ENCODE results near the gene HRNR.

Gene HRNR

DNA sequence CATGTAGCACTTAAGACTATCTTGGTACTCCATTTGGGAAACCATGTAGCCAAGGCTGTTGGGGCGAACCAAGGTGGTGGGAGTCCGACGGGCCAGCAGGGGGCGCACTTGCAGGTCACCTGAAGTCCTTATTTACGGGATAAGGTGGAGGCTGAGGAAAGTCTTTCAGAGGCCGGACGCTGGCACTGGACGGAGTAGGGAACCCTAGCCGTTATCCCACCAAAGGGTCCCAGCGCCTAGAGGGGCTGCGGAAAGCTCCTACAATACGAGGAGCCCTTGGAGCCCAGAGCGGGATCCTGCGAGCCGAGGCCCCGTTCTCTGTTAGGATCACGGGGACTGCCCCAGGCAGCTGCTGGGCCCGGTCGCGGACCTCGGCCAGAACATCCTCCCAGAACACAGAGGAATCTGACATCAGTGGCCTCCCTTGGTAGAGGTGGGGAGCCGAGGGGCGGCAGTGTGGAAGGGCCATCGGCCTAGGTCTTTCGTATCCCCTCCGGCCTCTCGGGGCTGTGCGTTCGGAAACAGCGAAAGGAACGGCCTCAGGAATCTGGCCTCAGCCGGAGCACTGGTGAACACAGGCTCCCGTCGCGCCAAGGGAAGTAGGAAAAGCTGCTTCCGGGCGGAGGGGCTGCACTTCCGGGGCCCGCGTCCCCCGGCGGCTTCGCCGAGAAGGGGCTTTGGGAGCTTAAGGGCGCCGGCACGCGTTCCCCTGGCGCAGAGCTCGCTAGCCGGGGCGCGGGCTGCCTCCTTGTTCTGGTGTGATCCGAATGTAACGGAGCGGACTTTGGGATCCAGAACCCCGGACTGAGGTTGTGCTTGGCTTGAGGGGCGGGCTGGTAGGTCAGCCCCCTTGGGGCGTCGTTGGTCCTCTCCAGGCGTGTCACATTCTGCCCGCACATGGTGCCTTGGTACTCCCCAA is 35.1 kb downstream of the HRNR start:
- peak; percentile 66 for DNase-seq (ENCODE audit: low spot score)

DNA sequence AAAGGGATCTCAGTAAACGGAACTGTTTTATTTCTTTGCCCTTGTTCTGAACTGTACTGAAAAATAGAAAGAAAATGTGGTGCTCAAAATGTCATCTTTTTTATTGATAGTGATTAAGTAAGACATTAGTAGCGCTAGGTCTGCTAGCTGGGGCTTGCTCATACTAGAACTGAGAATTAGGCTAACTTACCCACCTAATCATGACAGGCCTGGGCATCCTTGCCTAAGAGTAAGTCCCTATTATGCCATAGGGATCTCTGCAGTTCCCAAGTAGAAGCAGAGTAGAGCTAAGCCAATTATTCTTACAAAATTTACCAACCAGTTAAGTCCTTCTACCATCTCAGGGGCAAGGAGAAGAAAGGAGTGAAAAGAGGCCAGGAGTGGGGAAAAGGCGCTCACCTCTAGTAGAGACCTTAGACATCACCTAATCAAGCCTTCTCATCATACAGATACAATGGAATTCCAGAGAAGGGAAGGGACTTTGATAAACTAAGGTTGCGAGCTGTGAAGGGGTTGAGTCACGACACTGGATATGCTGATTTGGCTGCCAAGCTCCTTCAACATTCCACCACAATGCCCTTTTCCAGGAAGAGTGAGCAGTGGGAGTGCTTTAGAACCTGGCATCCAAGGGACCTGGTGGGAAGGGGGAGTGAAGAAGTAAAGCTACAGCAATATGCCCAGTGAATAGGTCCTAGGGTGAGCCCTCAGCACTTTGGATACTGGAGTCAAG is 37.3 kb downstream of the HRNR start:
- no peak for DNase-seq (ENCODE audit: low spot score)

DNA sequence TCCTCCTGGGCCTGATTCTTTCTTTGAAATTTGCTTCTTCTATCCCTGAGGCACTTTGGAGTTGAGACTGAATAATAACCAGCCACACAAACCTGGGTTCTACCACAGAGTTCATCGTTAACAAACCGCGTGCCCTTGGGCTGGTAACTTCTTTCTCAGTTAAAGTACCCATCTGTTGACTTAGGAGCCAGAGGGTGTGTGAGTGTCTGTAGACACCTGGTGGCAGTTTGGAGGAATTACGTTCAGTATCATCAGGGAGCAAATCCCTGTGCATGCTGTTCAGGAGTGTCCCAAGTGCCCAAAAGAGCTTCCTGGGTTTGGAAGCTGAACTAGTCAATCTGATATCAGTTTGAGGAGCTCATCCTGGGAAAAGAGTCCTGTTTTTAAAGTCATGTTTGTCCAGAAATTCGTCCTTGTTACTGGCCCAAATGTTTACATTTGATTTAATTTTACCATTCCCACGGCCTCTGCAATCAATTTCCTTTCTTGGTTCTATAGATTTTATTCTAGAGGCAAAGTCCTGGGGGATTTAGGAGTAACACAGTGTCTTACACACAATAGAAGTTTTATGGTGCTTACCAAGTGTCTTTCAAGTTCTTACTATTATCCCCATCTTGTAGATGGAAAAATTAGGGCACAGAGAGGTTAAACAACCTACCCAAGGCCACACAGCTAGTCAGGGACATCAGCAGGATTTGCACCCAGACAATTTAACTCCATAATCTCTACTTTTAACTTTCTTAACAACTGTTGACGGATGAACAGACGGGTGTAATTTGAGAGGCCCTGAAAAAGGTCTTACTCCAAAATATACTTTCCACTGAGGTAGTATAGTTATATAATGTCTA is 38.2 kb downstream of the HRNR start:
- peak; percentile 31 for DNase-seq (ENCODE audit: low spot score)

DNA sequence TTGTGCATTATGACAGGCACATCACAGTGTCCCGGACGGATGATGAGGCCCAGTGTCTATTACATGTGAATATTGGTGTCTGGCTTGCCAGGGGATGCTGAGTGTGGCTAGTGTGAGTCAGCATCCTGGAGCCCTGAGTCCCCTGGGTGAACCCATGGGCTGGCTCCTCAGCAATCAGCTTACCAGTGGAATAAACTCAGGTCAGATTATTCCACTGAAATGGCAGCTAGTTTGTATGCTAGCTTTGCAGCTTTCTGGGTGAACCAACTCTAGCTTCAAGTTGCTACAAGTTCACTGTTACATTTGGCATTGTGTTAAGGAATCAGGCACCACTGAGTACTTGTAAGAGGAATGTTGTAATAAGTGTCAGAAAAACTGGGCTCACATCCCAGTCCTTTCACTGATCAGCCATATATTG is 41.0 kb downstream of the HRNR start:
- DNase-seq (ENCODE audit: low spot score) = no peak

DNA sequence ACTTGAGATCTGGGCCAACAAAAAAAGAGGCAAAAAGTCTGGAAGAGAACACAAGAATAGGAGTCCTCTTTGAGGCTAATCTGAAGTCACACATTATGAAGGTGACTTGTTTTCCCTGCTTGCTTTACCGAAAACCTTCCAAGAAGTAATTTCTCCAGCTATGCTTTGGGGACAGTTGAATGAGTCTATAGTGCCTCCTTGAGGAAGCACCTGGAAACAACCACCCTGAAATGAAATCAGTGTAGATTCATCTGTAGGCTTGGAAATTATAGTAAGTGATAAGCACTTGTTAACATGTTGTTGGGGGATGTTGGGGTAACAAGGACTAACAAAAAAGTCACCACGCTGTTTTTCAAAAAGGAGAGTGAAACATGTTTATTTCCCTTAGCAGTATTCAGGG is 41.6 kb downstream of the HRNR start:
- no peak for DNase-seq (ENCODE audit: low spot score)

DNA sequence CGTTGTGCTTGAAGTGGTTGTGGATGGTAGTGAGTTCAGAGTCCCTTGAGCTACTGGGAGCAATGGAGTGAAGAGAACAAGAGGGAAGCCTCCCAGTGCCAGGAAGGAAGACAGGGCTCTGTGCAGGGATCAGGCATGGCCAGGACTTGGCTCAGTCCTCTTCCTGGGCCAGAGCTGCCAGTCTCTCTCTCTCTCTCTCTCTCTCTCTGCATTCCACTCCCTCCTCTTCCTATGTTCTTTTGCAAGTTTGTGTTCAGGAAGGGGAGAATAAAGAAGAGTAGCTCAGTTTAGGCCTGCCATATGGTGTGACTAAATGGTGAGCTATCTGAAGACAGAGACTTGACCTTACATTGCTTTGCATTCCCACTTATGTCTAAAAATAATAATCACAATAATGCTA is 44.4 kb downstream of the HRNR start:
- DNase-seq (ENCODE audit: low spot score) = no peak

DNA sequence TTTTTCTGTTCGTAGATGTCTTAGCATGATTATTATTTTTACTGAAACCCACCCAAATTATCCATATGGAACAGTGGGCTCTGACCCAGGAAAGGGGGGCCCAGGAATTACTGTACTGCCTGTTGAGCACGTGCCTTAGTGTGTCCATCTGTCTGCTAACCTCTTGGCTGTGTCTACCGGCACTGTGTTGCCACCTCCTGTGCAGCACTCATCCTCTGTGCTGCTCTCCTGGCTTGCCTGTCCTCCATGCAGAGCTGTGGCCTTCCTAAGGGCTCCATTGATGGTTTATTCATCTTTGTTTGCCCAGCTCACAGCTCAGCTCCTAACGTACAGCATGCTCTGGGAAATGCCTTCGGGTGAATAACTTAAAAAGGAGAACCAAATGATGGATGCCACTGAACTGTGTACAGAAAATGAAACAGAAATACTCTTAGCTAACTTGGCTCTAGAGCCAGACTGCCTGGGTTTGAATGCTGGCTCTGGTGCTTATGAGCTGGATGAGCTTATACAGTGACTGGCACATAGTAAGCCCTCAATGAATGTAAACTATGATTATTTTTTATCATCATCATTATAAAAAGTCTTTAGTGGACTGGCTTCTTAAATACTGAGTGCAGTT is 53.6 kb downstream of the HRNR start:
- DNase-seq (ENCODE audit: low spot score) = no peak

DNA sequence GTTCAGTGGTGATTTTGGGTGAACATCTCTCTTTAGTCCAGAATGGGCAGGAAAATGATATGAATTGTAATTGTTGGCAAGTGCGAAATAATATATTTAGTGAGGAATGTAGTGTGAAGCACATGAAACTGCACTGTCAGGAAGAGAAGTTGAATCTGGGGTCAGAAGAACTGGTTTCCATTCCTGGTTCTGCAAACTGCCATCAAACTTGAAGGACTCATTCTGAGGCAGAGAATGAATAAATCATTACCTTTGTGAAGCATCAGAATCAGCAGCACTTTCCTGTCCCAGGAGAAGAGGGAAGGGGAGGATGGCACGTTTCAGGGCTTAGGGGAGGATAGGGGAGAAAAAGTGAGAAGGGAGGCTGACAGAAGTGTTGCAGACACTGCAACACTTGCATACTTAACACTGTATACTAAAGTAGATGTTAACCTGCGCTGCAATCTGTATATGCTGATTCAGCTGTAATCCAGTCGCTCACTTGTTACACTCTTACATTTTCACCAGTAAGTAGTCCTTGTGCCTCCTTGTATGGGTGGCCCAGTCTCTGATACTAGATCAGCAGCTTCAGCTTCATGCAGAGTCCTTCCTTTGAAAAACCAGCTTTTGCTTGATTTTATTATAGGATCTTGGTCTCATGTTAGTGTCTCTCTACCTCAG is 54.5 kb downstream of the HRNR start:
- no peak for DNase-seq (ENCODE audit: low spot score)

DNA sequence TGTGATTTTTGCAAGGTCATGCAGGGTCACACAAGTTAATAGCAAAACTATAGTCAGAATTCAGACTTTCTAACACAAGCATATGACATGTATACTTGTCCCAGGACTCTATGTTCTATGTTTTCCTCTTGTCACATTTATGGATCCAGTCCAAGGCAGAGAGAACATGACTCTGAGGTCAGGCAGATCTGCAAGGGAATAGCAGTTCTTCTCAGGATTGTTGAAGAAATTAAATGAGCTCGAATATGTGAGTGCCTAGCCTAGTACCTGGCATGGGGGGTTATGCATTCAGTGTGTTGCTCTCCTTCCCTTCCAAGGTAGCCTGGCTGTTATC is 55.5 kb downstream of the HRNR start:
- DNase-seq (ENCODE audit: low spot score) = no peak

DNA sequence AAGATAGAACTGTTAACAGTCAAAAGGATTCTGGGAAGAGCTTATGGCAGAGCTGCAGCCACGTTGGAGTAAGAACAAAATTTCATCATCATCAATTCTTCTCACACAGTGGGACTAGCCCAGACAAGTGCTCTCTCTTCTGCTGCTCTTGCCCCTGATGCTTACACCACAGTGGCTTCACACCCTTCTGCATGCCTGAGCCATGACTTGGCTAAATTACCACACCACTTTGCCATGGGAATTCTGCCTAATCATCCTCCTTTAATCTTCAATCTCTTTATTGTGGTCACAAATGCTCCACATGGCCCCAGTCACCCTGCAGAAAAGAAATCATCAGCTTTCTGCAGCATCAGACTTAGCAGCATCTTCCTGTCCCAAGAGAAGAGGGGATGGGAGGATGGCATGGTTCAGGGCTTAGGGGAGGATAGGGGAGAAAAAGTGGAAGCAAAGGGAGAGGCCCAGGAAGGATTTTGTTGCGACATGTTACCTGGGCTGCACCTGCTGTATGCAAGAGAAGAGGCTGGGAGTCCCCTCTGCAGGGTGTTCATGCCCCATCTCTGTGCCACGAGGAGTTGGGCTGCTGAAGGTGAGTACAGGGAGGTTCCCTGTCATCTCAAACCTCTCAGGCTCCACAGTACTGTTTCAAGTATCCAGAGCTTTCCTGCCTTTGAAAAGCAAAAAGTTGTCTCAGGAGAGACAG is 56.0 kb downstream of the HRNR start:
- no peak for DNase-seq (ENCODE audit: low spot score)

DNA sequence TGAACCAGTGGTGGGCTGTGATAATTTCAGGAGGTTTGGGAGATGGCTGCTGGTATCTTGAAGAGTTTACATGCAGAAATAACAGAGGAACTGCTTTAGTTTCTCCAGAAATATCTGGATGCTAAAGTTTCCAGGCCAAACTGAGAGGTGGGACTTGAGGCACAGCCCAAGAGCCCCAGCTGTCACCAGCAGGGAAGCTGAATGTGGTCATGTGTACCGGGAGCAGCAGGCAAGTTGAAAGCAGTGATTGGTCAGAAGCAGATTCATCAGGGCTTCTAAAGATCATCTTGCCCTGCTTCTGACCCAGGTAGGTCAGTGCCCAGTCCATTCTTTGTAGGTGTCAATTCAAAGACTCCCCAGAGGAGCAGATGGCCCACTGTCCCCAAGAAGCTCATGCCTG is 57.0 kb downstream of the HRNR start:
- DNase-seq (ENCODE audit: low spot score) = no peak

DNA sequence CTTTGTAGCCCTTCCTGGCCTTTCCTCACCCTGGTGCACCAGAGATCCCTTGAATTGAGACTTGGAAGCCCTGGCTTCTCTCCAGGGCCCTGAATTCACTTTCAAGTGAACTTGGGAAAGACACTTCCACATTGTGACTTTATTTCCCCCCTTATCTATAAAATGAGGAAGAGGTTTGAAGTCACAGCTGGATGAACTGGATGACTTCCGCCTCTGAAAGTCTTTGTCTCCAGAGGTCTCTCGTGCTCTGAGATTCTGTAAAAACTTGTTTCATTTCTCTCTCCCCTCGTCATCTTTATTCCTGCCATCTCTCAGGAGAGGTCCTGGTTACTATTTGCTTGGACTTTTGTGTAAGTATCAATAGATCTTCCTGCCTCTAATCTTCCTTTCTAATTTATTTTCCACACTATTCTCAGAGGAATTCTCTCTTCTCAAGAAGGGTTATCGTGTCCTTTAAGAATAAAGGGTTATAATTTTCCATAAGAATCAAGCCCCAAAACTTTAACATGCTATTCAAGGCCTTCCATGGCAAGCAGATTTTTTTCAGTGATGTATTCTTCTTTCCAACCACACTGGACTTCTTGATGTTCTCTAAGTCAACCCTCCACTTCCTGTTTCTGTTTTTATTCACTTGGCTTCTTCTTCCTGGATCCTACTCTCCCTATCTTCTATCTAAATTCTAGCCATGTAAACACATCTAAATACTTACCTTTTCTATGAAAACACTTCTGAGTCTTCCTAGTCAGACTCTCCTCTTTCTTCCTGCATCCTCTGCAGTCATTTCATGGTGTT is 58.5 kb downstream of the HRNR start:
- no peak for DNase-seq (ENCODE audit: low spot score)

DNA sequence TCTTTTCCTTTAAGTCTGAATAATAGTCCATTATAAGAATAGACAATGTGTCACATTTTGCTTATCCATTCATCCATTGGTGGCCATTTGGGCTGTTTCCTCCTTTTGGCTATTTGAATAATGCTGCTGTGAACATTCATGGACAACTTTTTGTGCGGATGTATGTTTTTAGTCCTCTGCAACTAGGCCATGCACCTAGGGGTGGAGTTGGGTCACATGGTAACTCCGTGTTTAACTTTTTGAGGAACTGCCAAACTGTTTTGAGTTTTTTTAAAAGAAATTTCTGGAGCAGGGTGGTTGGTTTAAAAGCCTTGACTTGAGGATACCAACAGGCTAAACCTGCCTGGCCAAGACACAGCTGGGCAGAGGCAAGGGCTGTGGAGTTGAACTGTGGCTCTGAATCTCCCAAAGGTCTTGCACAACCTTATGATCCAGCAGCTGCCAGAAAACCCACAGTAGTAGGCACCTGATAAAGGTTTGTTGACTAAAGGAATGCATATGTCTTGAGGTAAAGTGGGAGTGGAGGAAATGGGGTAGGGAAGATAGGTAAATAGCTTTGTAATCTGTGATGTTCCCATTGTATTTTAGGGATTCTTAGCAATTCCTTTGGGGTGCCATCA is 59.4 kb downstream of the HRNR start:
- no peak for DNase-seq (ENCODE audit: low spot score)

DNA sequence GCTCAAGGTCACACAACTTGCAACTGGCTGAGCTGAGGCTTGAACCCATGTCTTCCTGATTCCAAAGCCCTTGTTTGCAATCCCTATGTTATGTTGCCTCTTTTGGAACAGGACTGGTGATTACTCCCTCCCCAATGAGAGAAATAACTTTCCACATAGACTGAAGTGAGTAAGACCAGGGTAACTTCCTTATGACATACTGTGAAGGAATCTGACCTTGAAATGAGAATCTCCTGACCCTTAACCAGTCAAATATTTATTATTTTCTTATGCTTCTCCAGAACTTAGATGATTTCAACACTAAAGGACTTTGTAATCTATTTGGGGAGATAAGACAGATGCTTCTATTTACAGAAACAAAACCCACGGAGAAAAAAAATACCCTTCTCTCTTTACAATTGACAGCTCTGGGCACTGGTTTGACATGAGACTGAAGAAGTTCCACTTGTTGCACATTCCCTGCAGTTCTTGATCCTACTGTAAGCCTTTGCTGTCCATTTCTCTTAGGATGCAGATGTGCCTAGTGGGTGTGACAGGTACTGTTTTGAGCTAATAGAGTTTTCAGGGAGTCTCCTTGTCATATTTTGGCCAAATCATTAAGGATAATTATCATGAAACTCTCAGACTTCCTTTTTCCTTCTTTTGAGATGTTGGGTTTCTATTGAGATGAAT is 61.1 kb downstream of the HRNR start:
- DNase-seq (ENCODE audit: low spot score) = no peak
